ENCODE results near the gene ZNHIT2.

GRCh38 chr11:65136515-65137096 is 19.1 kb upstream of the ZNHIT2 start:
- TF ChIP-seq GATA3 (IDR thresholded peaks at IDR 0.05; ENCODE audit: low read depth, low read length) = no peak
- TF ChIP-seq GATA2 (IDR thresholded peaks at IDR 0.05; ENCODE audit: low read depth, low read length) = no peak

Measured in SH-SY5Y (cell line).